HS-5 (cell line): ENCODE data around the gene OR6J1.
"Not testable (repeated sequence)": the region's sequence is repeated elsewhere in the genome, so short reads cannot be mapped to it uniquely, and the experiment has no call there.

Source experiments
- DNase-seq: peaks from one replicate; pipeline ENCODE4 v3.0.0-alpha.2; 2012; ENCODE audit warnings: low read depth

OR6J1 gene

DNA sequence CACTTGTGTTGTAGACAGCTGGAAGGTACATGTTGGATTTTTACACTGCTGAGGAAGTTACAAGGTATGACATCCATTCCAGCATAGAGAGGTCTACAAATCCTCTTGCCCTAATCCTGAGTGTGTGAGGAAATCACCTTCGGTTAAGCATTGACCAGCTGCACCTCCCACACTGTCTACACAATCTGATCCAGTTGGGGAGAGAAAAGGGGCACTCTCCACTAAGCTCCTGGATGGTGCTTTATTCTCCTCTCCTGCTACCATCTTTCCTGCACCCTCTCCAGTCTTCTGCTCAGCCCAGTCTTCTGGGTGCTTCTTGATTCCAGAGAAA lies at the start of gene OR6J1:
Gene OR6J1 (minus strand): TSS at position 48 of the 331 bp plus-strand sequence. CDS start 9,541 bp downstream, outside the sequence.
- DNase-seq: no peak

DNA sequence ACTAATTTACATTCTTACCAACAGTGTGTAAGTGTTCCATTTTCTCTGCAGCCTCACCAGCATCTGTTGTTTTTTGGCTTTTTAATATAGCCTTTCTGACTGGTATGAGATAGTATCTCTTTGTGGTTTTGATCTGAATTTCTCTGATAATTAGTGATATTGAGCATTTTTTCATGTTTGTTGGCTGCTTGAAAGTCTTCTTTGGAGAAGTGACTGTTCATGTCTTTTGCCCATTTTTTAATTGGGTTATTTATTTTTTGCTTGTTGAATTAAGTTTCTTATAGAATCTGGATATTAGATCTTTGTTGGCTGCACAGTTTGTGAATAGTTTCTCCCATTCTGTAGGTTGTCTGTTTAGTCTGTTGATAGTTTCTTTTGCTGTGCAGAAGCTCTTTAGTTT lies 48.0 kb upstream of the OR6J1 start:
- no peak for DNase-seq

DNA sequence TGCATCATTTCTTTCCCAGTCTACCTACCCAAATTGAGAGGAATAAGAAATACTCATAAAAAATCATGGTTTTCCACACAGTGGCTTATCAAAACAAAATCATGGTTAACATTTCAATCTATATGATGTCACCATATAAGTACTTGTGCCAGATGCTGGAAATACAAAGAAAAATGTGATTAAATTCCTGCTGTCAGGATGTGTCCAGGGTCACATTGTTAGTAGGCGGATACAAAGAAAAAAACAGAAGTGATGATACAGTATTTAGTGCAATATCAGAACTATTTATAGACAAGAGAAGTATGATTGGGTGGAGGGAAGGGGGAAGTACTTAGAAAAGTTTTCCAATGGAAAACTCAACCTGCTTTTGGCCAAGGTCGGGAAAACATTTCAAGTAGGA lies 47.0 kb upstream of the OR6J1 start:
- DNase-seq: peak; percentile 86

DNA sequence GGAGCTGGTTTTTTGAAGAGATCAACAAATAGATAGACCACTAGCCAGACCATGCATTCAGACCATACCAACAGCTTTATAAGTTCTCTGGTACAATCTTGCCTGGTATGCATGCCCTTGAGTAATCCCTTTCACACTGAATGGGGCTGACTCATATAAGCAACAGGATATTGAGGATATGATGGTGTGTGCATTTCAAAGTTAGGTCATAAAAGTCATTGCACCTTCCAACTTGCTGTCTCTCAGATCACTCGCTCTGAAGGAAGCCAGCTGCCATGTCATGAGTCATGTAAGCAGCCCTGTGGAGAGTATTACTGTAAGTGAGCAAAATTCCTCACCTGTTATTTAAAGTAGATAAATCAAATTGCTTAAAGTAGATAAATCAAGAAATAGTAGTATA lies 45.0 kb upstream of the OR6J1 start:
- DNase-seq: peak; percentile 91

DNA sequence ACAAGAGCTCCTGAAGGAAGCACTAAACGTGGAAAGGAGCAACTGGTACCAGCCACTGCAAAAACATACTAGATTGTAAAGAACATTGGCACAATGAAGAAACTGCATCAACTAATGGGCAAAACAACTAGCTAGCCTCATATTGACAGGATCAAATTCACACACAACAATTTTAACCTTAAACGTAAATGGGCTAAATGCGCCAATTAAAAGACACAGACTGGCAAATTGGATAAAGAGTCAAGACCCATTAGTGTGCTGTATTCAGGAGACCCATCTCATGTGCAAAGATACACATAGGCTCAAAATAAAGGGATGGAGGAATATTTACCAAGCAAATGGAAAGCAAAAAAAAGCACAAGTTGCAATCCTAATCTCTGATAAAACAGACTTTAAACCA lies 43.8 kb upstream of the OR6J1 start:
- not testable (repeated sequence) for DNase-seq

- not testable (repeated sequence) for DNase-seq
Measured at GRCh38 chr14:22686176-22686611, 42.0 kb upstream of the OR6J1 start.

DNA sequence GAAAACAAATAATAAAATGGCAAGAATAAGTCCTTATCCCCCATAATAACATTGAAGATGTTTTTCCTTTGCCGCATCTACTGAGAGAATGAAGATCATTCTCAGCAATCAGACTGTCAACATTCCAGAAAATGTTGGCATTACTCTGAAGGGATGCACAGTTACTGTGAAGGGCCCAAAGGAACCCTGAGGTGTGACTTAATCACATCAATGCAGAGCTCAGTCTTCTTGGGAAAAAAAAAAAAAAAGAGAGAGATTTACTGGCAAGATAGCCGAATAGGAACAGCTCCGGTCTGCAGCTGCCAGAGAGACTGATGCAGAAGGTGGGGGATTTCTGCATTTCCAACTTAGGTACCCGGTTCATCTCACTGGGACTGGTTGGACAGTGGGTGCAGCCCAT lies 41.3 kb upstream of the OR6J1 start:
- DNase-seq: no peak

GRCh38 chr14:22683428-22683827 lies 39.3 kb upstream of the OR6J1 start:
- not testable (repeated sequence) for DNase-seq

DNA sequence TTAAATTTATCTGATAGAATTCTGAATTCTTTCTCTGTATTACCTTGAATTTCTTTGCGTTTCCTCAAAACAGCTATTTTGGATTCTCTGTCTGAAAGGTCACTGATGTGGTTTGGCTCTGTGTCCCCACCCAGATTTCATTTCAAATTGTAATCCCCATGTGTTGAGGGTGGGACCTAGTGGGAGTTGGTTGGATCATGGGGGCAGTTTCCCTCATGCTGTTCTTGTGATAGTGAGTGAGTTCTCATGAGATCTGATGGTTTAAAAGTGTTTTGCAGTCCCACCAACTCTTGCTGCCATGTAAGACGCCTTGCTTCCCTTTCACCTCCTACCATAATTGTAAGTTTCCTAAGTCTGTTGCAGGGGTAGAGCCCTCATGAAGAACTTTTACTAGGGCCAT lies 34.1 kb upstream of the OR6J1 start:
- no peak for DNase-seq

- not testable (repeated sequence) for DNase-seq
Measured at GRCh38 chr14:22677551-22677950, 33.4 kb upstream of the OR6J1 start.

DNA sequence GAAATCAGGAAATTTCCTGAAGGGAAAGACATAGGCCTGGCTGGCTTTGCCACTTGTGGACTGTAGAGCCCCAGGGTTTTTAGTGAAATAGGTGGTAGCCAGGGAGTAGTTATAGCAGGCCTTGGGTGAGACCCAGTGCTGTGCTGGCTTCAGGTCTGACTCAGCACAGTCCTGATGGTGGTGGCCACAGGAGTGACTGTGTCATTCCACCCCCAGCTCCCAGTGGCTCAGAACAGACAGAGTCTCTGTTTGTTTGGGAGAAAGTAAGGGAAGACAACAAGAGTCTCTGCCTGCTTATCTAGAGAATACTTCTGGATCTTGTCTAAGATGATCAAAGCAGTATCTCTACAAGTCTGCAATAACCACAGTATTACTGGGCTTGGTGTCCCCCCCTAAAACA lies 27.5 kb upstream of the OR6J1 start:
- no peak for DNase-seq

DNA sequence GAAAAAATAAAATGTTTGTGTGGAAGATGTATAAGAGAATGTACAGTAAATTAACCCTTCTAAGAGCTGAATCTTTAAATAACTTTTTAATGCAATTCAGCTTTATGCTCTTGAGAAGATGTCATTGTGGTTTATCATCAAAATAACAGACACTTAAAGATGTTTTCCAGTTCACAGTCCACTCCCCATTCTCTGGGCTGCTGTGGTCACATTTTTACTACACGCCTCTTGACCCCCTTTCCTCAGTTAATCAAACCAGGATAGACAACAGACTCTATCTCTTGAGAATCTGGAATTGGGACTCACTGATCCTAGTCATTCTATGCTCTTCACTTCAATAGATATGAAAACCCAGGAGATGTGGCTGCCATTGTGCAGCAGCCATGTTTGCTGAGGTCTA lies 24.7 kb upstream of the OR6J1 start:
- DNase-seq: no peak

- DNase-seq: no peak
Measured at GRCh38 chr14:22668417-22668816, 24.3 kb upstream of the OR6J1 start.

- DNase-seq: no peak
Measured at GRCh38 chr14:22667881-22668280, 23.7 kb upstream of the OR6J1 start.

DNA sequence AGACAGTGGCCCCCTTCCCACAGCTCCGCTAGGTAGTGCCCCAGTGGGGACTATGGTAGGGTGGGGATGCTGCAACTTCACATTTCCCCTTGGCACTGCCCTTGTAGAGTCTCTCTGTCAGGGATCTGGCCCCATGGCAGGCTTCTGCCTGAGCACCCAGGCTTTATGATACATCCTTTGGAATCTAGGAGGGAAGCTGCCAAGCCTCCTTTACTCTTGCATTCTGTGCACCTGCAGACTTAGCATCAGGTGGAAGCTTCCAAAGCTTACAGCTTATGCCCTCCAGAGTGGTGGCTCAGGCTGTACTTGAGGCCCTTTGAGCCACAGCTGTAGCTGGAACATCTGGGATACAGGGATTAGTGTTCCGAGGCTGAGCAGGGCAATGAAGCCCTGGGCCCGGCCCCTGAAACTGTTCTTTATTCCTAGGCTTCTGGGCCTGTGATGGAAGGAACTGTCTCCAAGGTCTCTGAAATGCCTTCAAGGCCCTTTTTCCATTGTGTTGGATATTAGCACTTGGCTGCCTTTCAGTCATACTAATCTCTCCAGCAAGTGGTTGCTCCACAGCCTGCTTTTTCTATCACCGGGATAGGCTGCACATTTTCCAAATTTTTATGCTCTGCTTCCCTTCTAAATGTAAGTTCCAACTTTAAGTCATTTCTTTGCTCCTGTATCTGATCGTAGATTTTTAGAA lies 22.2 kb upstream of the OR6J1 start:
- no peak for DNase-seq

DNA sequence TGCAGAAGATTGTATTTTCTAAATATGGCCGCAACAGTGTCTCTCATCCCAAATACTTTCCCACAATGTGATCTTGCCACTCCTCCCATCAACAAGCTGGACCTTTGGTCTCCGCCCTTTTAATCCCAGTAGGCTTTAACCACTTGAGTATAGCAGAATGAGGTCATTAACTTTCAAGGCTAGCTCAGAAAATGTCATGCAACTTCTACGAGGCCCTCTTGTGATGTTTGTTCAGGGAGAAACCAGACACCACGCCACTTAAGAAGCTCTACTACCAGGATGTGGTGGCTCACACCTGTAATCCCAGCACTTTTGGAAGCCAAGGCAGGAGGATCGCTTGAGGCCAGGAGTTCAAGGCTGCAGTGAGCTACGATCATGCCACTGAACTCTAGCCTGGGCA lies 20.1 kb upstream of the OR6J1 start:
- DNase-seq: no peak

- DNase-seq: no peak
Measured at GRCh38 chr14:22660654-22661053, 16.5 kb upstream of the OR6J1 start.

DNA sequence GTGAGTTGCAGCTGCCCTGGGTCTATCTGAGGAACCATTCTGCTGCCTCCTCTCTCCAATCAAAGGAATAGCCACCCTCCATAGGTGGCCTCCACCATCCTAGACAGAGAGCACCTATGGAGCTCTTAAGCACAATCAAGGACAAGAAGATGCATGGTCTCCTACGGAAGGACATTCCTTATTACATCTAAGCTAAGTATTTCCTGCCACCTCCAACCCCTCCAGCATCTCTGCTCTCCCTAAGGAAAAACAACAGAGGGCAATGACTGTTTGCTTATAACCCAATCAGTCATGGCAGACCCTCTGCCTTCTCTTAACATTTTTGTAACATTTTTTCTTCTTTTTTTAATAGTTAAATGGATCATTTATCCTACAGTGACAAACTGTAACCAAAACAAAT lies 14.8 kb upstream of the OR6J1 start:
- DNase-seq: no peak

DNA sequence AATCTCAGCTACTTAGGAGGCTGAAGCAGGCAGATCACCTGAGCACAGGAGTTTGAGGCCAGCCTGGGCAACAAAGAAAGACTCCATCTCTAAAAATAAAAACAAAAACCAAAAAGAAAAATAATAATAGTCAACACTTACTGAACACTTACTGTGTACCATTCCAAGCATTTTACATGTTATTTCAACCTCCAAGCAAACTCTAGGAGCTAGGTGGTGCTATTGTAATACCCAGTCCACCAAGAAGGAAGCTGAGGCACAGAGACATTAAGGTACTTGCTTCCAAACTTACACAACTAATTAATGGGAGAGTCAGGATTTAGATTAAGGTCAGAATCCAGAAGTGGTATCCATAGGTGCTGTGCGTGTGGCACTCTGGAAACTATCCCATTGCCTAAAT lies 13.7 kb upstream of the OR6J1 start:
- no peak for DNase-seq

- DNase-seq: no peak
Measured at GRCh38 chr14:22656945-22657731, 13.0 kb upstream of the OR6J1 start.

DNA sequence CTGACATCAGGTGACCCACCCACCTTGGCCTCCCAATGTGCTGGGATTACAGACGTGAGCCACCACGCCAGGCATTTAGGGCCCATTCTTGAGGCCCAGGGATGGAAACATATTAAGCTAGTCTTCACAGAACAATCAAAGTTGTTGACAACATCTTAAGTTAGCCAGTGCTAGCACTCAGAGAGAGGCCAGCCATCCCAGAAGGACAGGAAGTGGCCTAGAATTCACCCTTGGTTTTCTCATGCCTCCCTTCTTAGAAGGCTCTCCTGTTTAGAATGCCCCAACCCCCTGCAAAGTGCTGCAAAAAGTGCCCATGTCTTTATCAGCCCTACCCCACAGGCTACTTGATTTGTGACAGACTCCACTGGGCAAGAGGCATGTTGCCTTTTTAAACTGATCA lies 12.1 kb upstream of the OR6J1 start:
- no peak for DNase-seq

GRCh38 chr14:22653012-22653621 lies 9.0 kb upstream of the OR6J1 start:
- DNase-seq: no peak

DNA sequence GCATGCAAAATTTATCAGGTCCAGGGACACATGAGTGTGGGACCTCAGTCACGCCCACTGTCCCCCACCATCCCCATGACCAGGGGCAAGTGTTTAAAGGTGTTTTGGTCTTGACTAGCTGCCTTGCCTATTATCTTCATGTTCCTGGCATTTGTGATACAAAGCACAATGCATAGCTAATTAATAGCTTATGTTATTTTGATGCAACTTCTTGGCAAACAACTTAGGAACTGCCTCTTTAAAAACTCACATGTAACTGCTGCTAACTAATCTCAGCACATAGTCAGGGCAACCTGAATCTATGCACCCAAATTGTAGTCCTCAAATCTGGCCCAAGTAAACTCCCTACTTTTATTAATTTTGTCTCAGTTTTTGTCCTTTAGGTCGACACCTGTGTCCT lies 7.4 kb upstream of the OR6J1 start:
- DNase-seq: no peak
